Measurements from ENCODE around the gene TMEM190.
"Not testable (repeated sequence)": the region's sequence is repeated elsewhere in the genome, so short reads cannot be mapped to it uniquely, and the experiment has no call there.

GRCh38 chr19:55329791-55330190 lies 46.8 kb upstream of the TMEM190 start:
- not testable (repeated sequence) for TF ChIP-seq CTCF, EP300 (IDR thresholded peaks at IDR 0.05)

All from sigmoid colon (tissue), 4 donors.